ENCODE results near the gene PIP5K1B. TPM values are rescaled to one million over a fixed set of nuclear protein-coding genes. Genes with fewer than 3 reads are reported as not detected.
"Not testable (repeated sequence)": the region's sequence is repeated elsewhere in the genome, so short reads cannot be mapped to it uniquely, and the experiment has no call there.

The PIP5K1B gene
- total and polyA plus RNA-seq, 2 of the 13 experiments (the other 11 are each of a cell fraction or from before 2014, with no cell fraction given) = 15.8 to 17.5 TPM

DNA sequence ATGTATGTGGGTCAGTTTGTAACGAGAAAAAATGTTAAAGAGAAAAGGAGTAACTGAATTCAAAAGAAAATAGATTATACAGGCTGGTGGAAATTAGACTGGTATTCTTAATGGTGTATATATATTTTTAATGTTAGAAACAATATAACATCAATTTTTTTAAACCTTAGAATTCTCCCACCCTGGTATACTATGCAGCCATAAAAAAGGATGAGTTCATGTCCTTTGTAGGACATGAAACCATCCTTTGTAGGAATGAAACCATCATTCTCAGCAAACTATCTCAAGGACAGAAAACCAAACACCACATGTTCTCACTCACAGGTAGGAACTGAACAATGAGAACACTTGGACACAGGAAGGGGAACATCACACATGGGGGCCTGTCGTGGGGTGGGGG is 5.4 kb upstream of the PIP5K1B start:
- H3K4me3 ChIP-seq (replicated peaks in 1 of 3; ENCODE audit: insufficient read depth in 1 of 3, low read depth in 2 of 3, low read length in 3 of 3); H3K4me2 ChIP-seq (ENCODE audit: low read depth, low read length); FAIRE-seq; H3K9me3 ChIP-seq (ENCODE audit: low read length); BruUV-seq (replicated peaks); H2AFZ ChIP-seq (ENCODE audit: low read length); H3K27ac ChIP-seq (ENCODE audit: extremely low read length, insufficient read depth, low read length); H3K36me3 ChIP-seq (replicated peaks in 1 of 2; ENCODE audit: control insufficient read depth in 1 of 2, insufficient read depth in 2 of 2, low read length in 2 of 2); POLR2A ChIA-PET; H3K27me3 ChIP-seq (ENCODE audit: control insufficient read depth in 1 of 2, insufficient read depth in 2 of 2, low read length in 2 of 2); ATAC-seq; DNase-seq (ENCODE audit: low spot score); H3K9ac ChIP-seq (ENCODE audit: insufficient read depth, low read depth, low read length); H4K20me1 ChIP-seq (ENCODE audit: insufficient read depth, low read length); H3K79me2 ChIP-seq (ENCODE audit: insufficient read depth, low read length); CTCF ChIA-PET (ENCODE audit: low intra/inter-chr PET ratio, low total read pairs): not testable (repeated sequence)
- in situ Hi-C loops (cut with HindIII; ENCODE audit: extremely low pct_ligation_motif_present, low pct_unique_long_range_greater_than_20kb) (loop anchor here (10.0 kb wide), 2 partner anchors 145 to 305 kb away; no protein-coding TSS in a partner anchor), intact Hi-C loops (cut with micrococcal nuclease; ENCODE audit: unreplicated experiment) (loop anchor here (10.0 kb wide), 1 partner anchor 325 kb away; no protein-coding TSS in a partner anchor)
- peaks cover 31% of the 10 kb centered on the region for H3K4me1 ChIP-seq (ENCODE audit: insufficient read depth, low read length)
- 42% methylated on average over 2 of the region's 2 CpGs for WGBS (ENCODE audit: low lambda C conversion rate)

GRCh38 chr9:68702493-68702892 is 2.5 kb upstream of the PIP5K1B start:
- H3K9ac ChIP-seq (ENCODE audit: insufficient read depth, low read depth, low read length) = no peak overlapping the region
- DNase-seq (ENCODE audit: low spot score) = peak; percentile 14
- 2% methylated on average over 3 of the region's 3 CpGs for WGBS (ENCODE audit: low lambda C conversion rate)
- no peaks in the 10 kb centered on the region for H3K36me3 ChIP-seq (replicated peaks in 1 of 2; ENCODE audit: control insufficient read depth in 1 of 2, insufficient read depth in 2 of 2, low read length in 2 of 2)
- no peak overlapping the region for H3K4me2 ChIP-seq (ENCODE audit: low read depth, low read length)
- FAIRE-seq = no peak
- H3K27me3 ChIP-seq (ENCODE audit: control insufficient read depth in 1 of 2, insufficient read depth in 2 of 2, low read length in 2 of 2) = no peaks in the 10 kb centered on the region; a peak in 1 of 5 replicates
- CTCF ChIA-PET (ENCODE audit: low intra/inter-chr PET ratio, low total read pairs) = interaction anchor here (2.2 kb wide), 1 partner anchor 118 kb away, joined by 13 read pairs; no protein-coding TSS in a partner anchor
- no peak overlapping the region for H2AFZ ChIP-seq (ENCODE audit: low read length)
- H3K9me3 ChIP-seq (ENCODE audit: low read length) = no peaks in the 10 kb centered on the region
- intact Hi-C loops (cut with micrococcal nuclease; ENCODE audit: unreplicated experiment) (loop anchor here (10.0 kb wide), 1 partner anchor 322 kb away; no protein-coding TSS in a partner anchor), in situ Hi-C loops (cut with HindIII; ENCODE audit: extremely low pct_ligation_motif_present, low pct_unique_long_range_greater_than_20kb) (loop anchor here (10.0 kb wide), 2 partner anchors 142 to 302 kb away; no protein-coding TSS in a partner anchor)
- 0 out of 2 replicates have a peak, but pooled peaks have one; percentile 12 for TF ChIP-seq SAP130 (CRISPR knock-in tag; IDR thresholded peaks at IDR 0.05; ENCODE audit: low read depth)
- peak; percentile 78 for TF ChIP-seq FOSL2 (CRISPR knock-in tag; IDR thresholded peaks at IDR 0.05)
- TF ChIP-seq NFYB (CRISPR knock-in tag; IDR thresholded peaks at IDR 0.05) = no peak
- peak; percentile 75 for TF ChIP-seq TFAP4 (IDR thresholded peaks at IDR 0.05; ENCODE audit: borderline replicate concordance, low read depth)
- TF ChIP-seq ZNF674 (CRISPR knock-in tag; IDR thresholded peaks at IDR 0.05; ENCODE audit: low read depth) = no peak
- no peak for TF ChIP-seq KDM6A (CRISPR knock-in tag; IDR thresholded peaks at IDR 0.05; ENCODE audit: low read depth)
- TF ChIP-seq, protein P1, sequence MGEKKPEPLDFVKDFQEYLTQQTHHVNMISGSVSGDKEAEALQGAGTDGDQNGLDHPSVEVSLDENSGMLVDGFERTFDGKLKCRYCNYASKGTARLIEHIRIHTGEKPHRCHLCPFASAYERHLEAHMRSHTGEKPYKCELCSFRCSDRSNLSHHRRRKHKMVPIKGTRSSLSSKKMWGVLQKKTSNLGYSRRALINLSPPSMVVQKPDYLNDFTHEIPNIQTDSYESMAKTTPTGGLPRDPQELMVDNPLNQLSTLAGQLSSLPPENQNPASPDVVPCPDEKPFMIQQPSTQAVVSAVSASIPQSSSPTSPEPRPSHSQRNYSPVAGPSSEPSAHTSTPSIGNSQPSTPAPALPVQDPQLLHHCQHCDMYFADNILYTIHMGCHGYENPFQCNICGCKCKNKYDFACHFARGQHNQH (CRISPR knock-in tag; IDR thresholded peaks at IDR 0.05) = no peak
- TF ChIP-seq HMGXB3 (CRISPR knock-in tag; IDR thresholded peaks at IDR 0.05; ENCODE audit: borderline replicate concordance) = 0 out of 2 replicates have a peak, but pooled peaks have one; percentile 47
- no peak for ATAC-seq
- no TSS peak for BruUV-seq (replicated peaks)
- H3K27ac ChIP-seq (ENCODE audit: extremely low read length, insufficient read depth, low read length) = no peak overlapping the region
- H3K4me1 ChIP-seq (ENCODE audit: insufficient read depth, low read length) = peaks cover 39% of the 10 kb centered on the region
- peaks cover 18% of the 10 kb centered on the region for H3K79me2 ChIP-seq (ENCODE audit: insufficient read depth, low read length)
- no peaks in the 10 kb centered on the region for H4K20me1 ChIP-seq (ENCODE audit: insufficient read depth, low read length)
- POLR2A ChIA-PET = interaction anchor here (1.0 to 1.3 kb wide), 2 partner anchors 77 to 114 kb away, joined by 3 read pairs; no protein-coding TSS in a partner anchor
- H3K4me3 ChIP-seq (replicated peaks in 1 of 3; ENCODE audit: insufficient read depth in 1 of 3, low read depth in 2 of 3, low read length in 3 of 3) = no peak overlapping the region
